ENCODE results near the gene ASH1L.
"Not testable (repeated sequence)": the region's sequence is repeated elsewhere in the genome, so short reads cannot be mapped to it uniquely, and the experiment has no call there.

Gene ASH1L

GRCh38 chr1:155328856-155329255 lies 233.7 kb downstream of the ASH1L start:
- not testable (repeated sequence) for DNase-seq (ENCODE audit: low read depth)

- no peak for DNase-seq (ENCODE audit: low read depth)
These were observed 234.6 kb downstream of the ASH1L start for GRCh38 chr1:155327981-155328380.

DNA sequence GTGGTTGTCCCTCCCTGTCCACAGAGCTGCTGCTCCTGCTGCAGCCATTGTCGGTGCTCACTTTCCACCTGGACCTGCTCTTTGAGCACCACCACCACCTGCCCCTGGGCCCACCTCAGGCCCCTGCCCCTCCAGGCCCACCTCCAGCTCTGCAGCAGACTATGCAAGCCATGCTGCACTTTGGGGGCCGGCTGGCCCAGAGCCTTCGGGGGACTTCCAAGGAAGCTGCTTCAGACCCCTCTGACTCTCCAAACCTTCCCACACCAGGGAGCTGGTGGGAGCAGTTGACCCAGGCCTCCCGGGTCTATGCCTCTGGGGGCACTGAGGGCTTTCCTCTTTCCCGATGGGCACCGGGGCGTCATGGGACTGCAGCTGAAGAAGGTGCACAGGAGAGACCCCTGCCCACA lies 236.0 kb downstream of the ASH1L start:
- no peak for DNase-seq (ENCODE audit: low read depth)

DNA sequence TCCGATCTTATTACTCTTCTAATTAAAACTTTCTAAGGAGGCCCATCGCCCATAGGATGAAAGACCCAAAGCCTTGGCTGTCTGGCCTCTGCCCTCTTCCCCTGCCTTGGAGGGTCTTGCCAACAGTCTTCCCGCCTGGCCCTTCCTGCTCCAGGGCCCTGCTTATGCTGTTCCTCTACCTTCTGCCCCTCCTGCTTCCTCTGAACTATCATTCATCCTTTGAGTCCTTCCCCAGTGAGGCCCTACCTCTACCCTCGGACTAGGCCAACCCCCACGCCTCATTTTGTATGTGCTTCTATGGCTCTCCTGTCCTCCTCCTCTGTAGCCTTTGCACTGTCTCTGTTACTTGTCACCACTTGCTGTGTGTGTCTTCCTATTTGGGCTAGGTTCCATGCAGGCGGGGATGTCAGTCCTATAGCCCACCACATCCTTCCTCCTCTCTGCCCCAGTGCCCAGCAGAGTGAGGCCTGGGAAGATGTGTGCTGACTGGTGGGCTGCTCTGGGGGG lies 236.5 kb downstream of the ASH1L start:
- no peak for DNase-seq (ENCODE audit: low read depth)

GRCh38 chr1:155325603-155325893 lies 237.1 kb downstream of the ASH1L start:
- DNase-seq (ENCODE audit: low read depth) = no peak

GRCh38 chr1:155324717-155325602 lies 237.6 kb downstream of the ASH1L start:
- DNase-seq (ENCODE audit: low read depth) = no peak

DNA sequence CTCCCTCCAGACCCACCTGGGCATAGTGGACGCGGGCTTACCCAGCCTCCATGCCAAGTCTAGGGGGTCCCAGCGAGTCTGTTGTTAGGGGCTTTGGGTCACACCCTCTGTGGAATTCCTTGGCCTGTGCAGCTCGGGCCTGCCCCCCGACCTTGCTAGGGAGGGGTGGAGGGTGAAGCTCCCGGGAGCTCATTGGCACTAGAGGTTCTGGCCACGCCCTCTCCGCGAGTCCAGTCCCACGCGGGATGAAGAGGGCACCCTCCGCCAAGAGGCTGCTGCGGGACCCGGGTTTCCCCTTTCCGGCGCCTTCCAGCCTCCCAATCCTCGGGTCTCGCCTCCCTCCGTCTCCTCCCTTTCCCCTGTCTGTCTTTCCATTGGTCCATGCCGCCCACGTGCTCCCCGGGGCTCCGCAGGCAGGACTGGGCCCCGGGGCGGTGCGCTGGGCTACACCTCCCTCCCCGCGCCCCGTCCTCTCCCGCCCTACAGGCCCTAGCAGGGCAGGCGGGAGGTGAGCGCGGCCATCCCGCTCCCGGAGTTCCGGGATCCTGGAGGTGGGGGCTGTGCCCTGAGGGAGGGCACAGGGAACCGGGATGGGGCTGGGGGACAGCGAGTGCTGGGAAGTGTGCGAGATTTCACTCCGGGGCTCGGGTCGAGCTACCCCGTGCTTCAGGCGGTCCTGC lies 238.4 kb downstream of the ASH1L start:
- peak; percentile 86 for DNase-seq (ENCODE audit: low read depth)

DNA sequence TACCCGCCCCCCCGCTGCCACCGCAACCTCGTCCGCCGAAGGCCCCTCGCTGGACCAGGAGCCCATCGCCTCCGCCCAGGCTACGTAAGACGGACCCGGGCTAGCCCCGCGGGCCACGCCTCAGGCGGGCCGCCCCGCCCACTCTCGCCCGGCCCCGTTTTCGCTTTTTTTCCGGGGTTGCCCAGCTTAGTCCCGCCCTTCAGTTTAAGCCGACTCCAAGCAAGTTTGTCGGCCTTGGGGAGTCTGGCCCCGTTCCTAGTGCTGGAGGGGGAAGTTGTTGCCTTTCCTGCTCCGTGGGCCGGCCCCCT lies 238.9 kb downstream of the ASH1L start:
- peak; percentile 73 for DNase-seq (ENCODE audit: low read depth)

- peak; percentile 81 for DNase-seq (ENCODE audit: low read depth)
These were observed 239.5 kb downstream of the ASH1L start for GRCh38 chr1:155322953-155323728.

- no peak for DNase-seq (ENCODE audit: low read depth)
These were observed 240.0 kb downstream of the ASH1L start for GRCh38 chr1:155322571-155322952.

DNA sequence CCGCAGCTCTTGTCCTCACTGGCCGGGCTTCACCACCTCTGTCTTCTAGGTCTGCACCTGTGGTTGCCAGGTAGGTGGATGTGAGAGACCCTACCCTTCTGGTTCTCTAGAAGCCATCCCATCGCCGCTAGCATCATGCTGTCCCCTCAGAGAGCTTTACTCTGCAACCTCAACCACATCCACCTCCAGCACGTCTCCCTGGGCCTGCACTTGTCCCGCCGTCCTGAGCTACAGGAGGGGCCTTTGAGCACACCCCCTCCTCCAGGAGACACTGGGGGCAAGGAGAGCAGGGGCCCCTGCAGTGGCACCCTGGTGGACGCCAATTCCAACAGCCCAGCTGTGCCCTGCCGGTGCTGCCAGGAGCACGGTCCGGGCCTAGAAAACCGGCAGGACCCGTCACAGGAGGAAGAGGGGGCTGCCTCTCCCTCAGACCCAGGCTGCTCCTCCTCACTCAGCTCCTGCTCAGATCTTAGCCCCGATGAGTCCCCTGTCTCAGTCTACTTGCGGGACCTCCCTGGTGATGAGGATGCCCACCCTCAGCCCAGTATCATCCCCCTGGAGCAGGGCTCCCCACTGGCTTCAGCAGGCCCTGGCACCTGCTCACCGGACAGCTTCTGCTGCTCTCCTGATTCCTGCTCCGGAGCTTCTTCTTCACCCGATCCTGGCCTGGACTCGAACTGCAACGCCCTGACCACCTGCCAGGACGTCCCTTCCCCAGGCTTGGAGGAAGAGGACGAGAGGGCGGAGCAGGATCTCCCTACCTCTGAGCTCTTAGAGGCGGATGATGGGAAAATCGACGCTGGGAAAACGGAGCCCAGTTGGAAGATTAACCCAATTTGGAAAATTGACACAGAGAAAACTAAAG lies 240.7 kb downstream of the ASH1L start:
- DNase-seq (ENCODE audit: low read depth) = no peak

- peak; percentile 58 for DNase-seq (ENCODE audit: low read depth)
These were observed 241.7 kb downstream of the ASH1L start, which contains the start of gene RUSC1 for GRCh38 chr1:155320661-155321617. Gene RUSC1, plus strand, starts transcription at chr1:155320894. Its CDS starts 880 bp downstream, at chr1:155321774.

DNA sequence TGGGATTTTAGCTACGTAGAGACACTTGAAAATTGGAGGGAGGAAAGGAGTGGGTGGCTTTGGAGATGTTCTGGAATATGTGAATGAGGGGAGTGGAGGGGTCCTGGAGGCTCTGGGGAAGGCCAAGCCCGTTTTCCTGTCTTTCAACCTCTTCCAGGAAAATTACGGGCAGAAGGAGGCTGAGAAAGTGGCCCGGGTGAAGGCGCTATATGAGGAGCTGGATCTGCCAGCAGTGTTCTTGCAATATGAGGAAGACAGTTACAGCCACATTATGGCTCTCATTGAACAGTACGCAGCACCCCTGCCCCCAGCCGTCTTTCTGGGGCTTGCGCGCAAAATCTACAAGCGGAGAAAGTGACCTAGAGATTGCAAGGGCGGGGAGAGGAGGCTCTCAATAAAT lies 242.4 kb downstream of the ASH1L start:
- no peak for DNase-seq (ENCODE audit: low read depth)

GRCh38 chr1:155319536-155319935 lies 243.1 kb downstream of the ASH1L start:
- DNase-seq (ENCODE audit: low read depth) = no peak

DNA sequence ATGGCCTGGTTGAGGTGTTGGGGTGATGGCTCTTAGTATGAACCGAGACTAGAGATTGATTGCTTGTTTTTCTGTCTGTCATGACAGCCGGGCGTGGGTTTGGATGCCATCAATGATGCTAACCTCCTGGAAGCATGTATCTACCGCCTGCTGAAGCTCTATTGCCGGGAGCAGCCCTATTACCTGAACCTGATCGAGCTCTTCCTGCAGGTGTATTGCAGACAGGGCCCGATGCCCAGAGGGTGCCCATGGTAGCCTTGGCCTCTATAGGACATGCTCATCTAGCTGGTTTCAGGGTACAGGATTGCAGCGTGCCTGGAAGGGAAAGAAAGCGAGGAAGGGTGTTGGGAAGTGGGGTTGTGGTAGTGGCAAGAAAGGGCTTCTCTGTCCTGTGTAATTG lies 244.5 kb downstream of the ASH1L start:
- DNase-seq (ENCODE audit: low read depth) = no peak

GRCh38 chr1:155316922-155317321 lies 245.7 kb downstream of the ASH1L start:
- no peak for DNase-seq (ENCODE audit: low read depth)

DNA sequence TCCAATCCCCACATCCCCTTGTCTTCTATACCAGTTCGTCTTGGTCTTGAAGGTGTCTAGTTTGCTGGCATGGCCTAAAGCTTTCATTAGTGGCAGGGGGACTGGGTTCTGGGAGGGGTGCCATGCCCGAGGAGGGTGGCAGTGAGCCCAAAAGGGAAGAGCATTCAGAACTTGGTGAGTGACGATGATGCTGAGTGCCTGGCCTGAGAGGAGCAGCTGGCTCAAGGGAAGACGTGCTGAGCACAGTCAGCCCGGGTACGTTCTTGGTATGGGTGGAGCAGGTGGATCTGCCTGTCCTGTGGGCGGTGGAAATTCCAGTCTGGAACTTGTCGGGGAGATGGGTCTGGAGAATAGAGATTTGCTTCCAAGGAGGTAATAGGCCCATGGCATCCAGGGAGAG lies 249.3 kb downstream of the ASH1L start:
- no peak for DNase-seq (ENCODE audit: low read depth)

- no peak for DNase-seq (ENCODE audit: low read depth)
These were observed 253.1 kb downstream of the ASH1L start for GRCh38 chr1:155309423-155310021.

- peak; percentile 96 for DNase-seq (ENCODE audit: low read depth)
These were observed 253.8 kb downstream of the ASH1L start, which contains the start of gene FDPS for GRCh38 chr1:155308493-155309422. Gene FDPS, plus strand, starts transcription at chr1:155308866. Its CDS starts 924 bp downstream, at chr1:155309790.

Data from activated T-cell treated with anti-CD3 and anti-CD28 coated beads for 24 hours (primary cell).